Neuronal stem cell (in vitro differentiated cells): ENCODE measurements around the gene PRSS56. TPM values are rescaled to one million over a fixed set of nuclear protein-coding genes. Genes with fewer than 3 reads are reported as not detected.
A peak's percentile ranks its signal among the peaks of the same experiment; 100 is the strongest.

Experiments used
- DNase-seq: peaks from one replicate; pipeline ENCODE4 v3.0.0-alpha.2; 2013; ENCODE audit warnings: low spot score
- H2AFZ ChIP-seq: one replicate; pipeline ENCODE4 v1.6.1; 2013; ENCODE audit warnings: mild to moderate bottlenecking, low read length, inconsistent platforms
- H2AK5ac ChIP-seq: 2 replicates; pipeline ENCODE4 v1.6.1; 2013; ENCODE audit warnings: low read depth, mild to moderate bottlenecking, inconsistent platforms, low read length, moderate library complexity, mixed read lengths
- H2BK120ac ChIP-seq: 2 replicates; pipeline ENCODE4 v1.6.1; 2013; ENCODE audit warnings: low read depth, mild to moderate bottlenecking, inconsistent platforms, low read length, moderate library complexity, mixed read lengths
- H2BK12ac ChIP-seq: one replicate; pipeline ENCODE4 v1.6.1; 2013; ENCODE audit warnings: low read length, inconsistent platforms
- H2BK15ac ChIP-seq: 2 replicates; pipeline ENCODE4 v1.6.1; 2013; ENCODE audit warnings: mild to moderate bottlenecking, low read length, inconsistent platforms, mixed read lengths
- H2BK5ac ChIP-seq: one replicate; pipeline ENCODE4 v1.6.1; 2013; ENCODE audit warnings: inconsistent platforms, mild to moderate bottlenecking, low read length, moderate library complexity
- H3K14ac ChIP-seq: one replicate; pipeline ENCODE4 v1.6.1; 2013; ENCODE audit warnings: low read length, inconsistent platforms
- H3K18ac ChIP-seq: 2 replicates; pipeline ENCODE4 v1.6.1; 2013; ENCODE audit warnings: low read length, inconsistent platforms
- H3K23ac ChIP-seq: 2 replicates; pipeline ENCODE4 v1.6.1; 2013; ENCODE audit warnings: low read depth, mild to moderate bottlenecking, mixed read lengths, low read length, inconsistent platforms; ENCODE audit not compliant: poor library complexity
- H3K27ac ChIP-seq: replicated peaks from 3 replicates; pipeline ENCODE4 v1.5.1; 2013; ENCODE audit warnings: low read length, inconsistent platforms
- H3K27me3 ChIP-seq, 3 experiments: 2 replicates each; pipeline ENCODE4 v1.6.1; 2013; ENCODE audit warnings: low read length in 3 of 3, mild to moderate bottlenecking in 2 of 3, inconsistent platforms in 1 of 3, low read depth in 1 of 3, mixed read lengths in 1 of 3, moderate library complexity in 1 of 3; ENCODE audit not compliant: control insufficient read depth in 3 of 3, insufficient read depth in 3 of 3
- H3K36me3 ChIP-seq, 2 donors: replicated peaks in 1 of 2; 2 replicates each; pipeline ENCODE4 v1.6.1; 2013; ENCODE audit warnings: low read length in 2 of 2; ENCODE audit not compliant: control insufficient read depth in 2 of 2, insufficient read depth in 2 of 2
- H3K4ac ChIP-seq: 2 replicates; pipeline ENCODE4 v1.6.1; 2013; ENCODE audit warnings: inconsistent platforms, mild to moderate bottlenecking, low read length, moderate library complexity
- H3K4me1 ChIP-seq, 2 donors: 1 replicate in 1 of 2; 2 replicates in 1 of 2; pipeline ENCODE4 v1.6.1; 2013; ENCODE audit warnings: low read length in 2 of 2, low read depth in 1 of 2; ENCODE audit not compliant: control insufficient read depth in 2 of 2, insufficient read depth in 1 of 2
- H3K4me2 ChIP-seq: one replicate; pipeline ENCODE4 v1.6.1; 2013; ENCODE audit warnings: mild to moderate bottlenecking, low read length, inconsistent platforms; ENCODE audit not compliant: insufficient read depth, poor library complexity, severe bottlenecking
- H3K4me3 ChIP-seq, 2 donors: 2 replicates each; pipeline ENCODE4 v1.5.1; 2013; ENCODE audit warnings: low read length in 2 of 2, mild to moderate bottlenecking in 2 of 2, inconsistent platforms in 1 of 2, moderate library complexity in 1 of 2
- H3K79me1 ChIP-seq: one replicate; pipeline ENCODE4 v1.6.1; 2013; ENCODE audit warnings: low read depth, mild to moderate bottlenecking, inconsistent platforms, low read length, moderate library complexity
- H3K9ac ChIP-seq: one replicate; pipeline ENCODE4 v1.6.1; 2013; ENCODE audit warnings: mild to moderate bottlenecking, low read depth, low read length, inconsistent platforms; ENCODE audit not compliant: poor library complexity
- H3K9me3 ChIP-seq, 2 donors: replicated peaks in 1 of 2; 2 replicates each; pipeline versions ENCODE3 to v1.6.1; 2013; ENCODE audit warnings: low read length in 2 of 2, mild to moderate bottlenecking in 2 of 2, inconsistent platforms in 1 of 2, low read depth in 1 of 2, mixed read lengths in 1 of 2, moderate library complexity in 1 of 2; ENCODE audit not compliant: control insufficient read depth in 2 of 2, insufficient read depth in 1 of 2
- H4K8ac ChIP-seq: one replicate; pipeline ENCODE4 v1.6.1; 2013; ENCODE audit warnings: low read depth, mild to moderate bottlenecking, inconsistent platforms, low read length, moderate library complexity
- H4K91ac ChIP-seq: one replicate; pipeline ENCODE4 v1.6.1; 2013; ENCODE audit warnings: low read length, low read depth, mild to moderate bottlenecking, inconsistent platforms; ENCODE audit not compliant: poor library complexity
- WGBS, 2 donors: extraction: QIAGEN DNeasy Blood & Tissue Kit; methylation state at CpG; one replicate each; pipeline ENCODE4 v1.1.7; 2013; ENCODE audit warnings: missing lambda C conversion rate in 2 of 2, mixed read lengths in 1 of 2; ENCODE audit not compliant: insufficient read length in 2 of 2, insufficient replicate concordance in 1 of 2; ENCODE audit errors: extremely low coverage in 2 of 2; 5-methylcytosine and 5-hydroxymethylcytosine counted together
- polyA plus RNA-seq, 2 experiments: library from polyadenylated mRNA; stranded (reverse); fragments of 200-250 nt; gene quantifications; one replicate each; pipeline ENCODE4 v1.2.3, GENCODE V29; 2013

The PRSS56 gene
- not detected for polyA plus RNA-seq (2013, experiment 1 of 2)
- polyA plus RNA-seq (2013, experiment 2 of 2) = not detected

DNA sequence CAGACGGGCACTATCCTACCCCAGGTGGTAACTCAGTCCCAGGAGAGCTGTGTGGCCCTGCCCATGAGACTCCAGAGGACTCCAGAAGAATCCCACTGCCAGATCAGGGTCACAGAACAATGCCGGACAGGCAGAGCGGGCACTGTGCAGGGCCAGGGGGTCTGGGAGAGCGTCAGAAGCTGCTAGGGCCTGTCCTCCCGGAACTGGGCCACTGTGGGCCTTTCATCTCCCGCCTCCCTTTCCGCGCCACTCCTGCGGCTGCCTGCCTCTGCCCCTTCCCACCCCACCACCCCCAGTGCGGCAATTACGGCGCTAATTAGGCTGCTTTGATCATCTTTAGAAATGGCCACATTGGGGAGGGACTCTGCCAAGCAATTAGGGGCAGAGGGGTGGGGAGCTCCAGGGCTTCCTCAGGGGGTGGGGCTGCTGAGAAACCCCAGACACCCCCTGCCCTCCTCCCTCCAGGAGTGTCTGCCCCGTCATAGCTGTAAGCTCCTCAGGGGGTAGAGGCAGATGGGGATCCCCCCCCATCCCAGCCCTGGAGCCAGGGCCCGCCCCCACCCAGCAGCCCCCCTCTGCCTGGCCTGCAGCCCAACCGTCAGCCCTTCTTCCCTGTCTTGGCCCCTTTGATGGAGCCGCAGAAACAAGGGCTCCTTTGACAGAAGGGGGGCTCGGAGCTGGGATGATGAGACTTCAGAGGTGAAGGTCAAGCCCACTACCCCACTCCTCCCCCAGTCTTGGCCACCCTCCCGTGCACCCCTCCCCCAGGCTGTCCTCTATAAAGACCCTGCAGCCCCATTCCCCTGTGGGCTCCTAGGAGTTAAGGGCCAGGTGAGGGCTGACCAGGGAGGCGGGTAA lies at the start of gene PRSS56:
TSS of gene PRSS56 (plus strand) at position 808 of the 858 bp plus-strand sequence. CDS start 211 bp downstream, outside the sequence.
- Histone ChIP-seq H3K27ac (no peak within 1 kb of the TSS), H3K9ac (peak within 1 kb of the TSS; percentile 30), H3K36me3 (no peaks in the 10 kb centered on the region), H4K91ac (no peak within 1 kb of the TSS), H2BK12ac (no peak within 1 kb of the TSS), H2BK5ac (peak within 1 kb of the TSS; percentile 35), H3K27me3 (peaks cover 17 to 92% (median 33%) of the 10 kb centered on the region in 3 experiments), H3K14ac (peak within 1 kb of the TSS; percentile 27), H3K9me3 (no peaks in the 10 kb centered on the region), H3K4me3 (no peak within 1 kb of the TSS), H3K4me2 (no peak within 1 kb of the TSS), H2BK120ac (no peak within 1 kb of the TSS), H3K4ac (peak within 1 kb of the TSS; percentile 54), H3K79me1 (peaks cover 2% of the 10 kb centered on the region), H2AK5ac (peak within 1 kb of the TSS; percentile 82), H3K23ac (peak within 1 kb of the TSS; percentile 46), H2BK15ac (peak within 1 kb of the TSS; percentile 96), H2AFZ (no peak within 1 kb of the TSS), H3K18ac (peak within 1 kb of the TSS; percentile 85), H4K8ac (no peak within 1 kb of the TSS), H3K4me1 (peaks cover 6 to 7% of the 10 kb centered on the region in 2 donors)
- WGBS, 2 donors = no CpG with 5 or more reads among the region's 19 CpGs
- DNase-seq = no peak

DNA sequence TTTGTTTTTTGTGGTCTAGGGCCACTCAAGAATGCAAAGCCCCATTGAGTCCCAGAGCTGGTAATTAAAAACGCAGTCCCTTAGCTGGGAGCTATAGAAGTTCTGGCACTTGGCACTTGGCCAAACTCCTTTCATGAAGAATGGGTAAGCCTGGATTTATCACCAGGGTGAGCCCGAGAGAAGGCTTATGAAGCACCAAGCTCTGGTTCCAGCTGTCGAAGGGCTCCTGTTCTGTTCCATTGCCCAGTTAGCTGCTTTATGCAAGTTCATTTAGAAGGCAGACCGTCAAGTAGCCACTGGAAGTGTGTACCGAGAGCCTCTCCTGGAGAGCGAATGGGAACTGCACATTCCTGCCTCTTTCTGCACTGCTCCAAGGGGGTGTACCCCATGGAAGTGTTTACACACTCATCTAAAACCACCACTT lies 46.7 kb upstream of the PRSS56 start:
- Histone ChIP-seq H2BK12ac (no peak overlapping the region), H3K4ac (no peak overlapping the region), H2AFZ (no peak overlapping the region), H3K14ac (no peak overlapping the region), H3K9ac (no peak overlapping the region), H3K23ac (no peak overlapping the region), H3K18ac (no peak overlapping the region), H4K91ac (no peak overlapping the region), H3K27ac (no peak overlapping the region), H2BK120ac (no peak overlapping the region), H2BK15ac (no peak overlapping the region), H3K36me3 (no peaks in the 10 kb centered on the region), H2BK5ac (no peak overlapping the region), H3K4me3 (no peak overlapping the region), H3K4me2 (no peak overlapping the region), H3K9me3 (no peaks in the 10 kb centered on the region), H2AK5ac (no peak overlapping the region), H4K8ac (no peak overlapping the region), H3K4me1 (no peaks in the 10 kb centered on the region), H3K79me1 (no peaks in the 10 kb centered on the region), H3K27me3 (peaks cover 0 to 56% (median 0%) of the 10 kb centered on the region in 3 experiments)
- DNase-seq = no peak
- no CpG with 5 or more reads among the region's 6 CpGs for WGBS, 2 donors

DNA sequence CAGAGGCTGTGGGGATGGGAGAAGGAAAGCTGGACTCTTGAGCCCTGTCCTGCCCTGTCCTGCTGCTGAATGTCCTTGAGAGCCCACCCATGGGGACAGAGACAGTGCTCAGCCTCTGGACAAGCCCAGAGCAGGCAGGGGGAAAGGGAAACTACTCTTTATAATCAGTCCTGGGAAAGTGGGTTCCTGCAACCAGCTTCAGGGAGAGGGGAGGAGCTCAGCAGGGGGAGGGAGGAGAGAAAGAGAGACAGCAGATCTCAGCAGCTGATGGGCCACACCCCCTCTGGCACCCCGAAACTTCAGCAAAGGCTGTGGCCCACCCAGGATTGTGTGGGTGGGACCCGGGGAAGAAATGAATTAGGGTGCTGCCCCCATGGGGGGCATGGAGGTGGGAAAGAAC lies 44.1 kb upstream of the PRSS56 start:
- Histone ChIP-seq H3K4ac (no peak overlapping the region), H3K18ac (peak overlapping the region; percentile 39), H4K91ac (no peak overlapping the region), H2AFZ (no peak overlapping the region), H3K4me3 (no peak overlapping the region), H3K9ac (no peak overlapping the region), H3K27me3 (peaks cover 0 to 63% (median 0%) of the 10 kb centered on the region in 3 experiments), H3K4me2 (no peak overlapping the region), H3K9me3 (no peaks in the 10 kb centered on the region), H3K27ac (no peak overlapping the region), H3K36me3 (no peaks in the 10 kb centered on the region), H3K79me1 (peaks cover 1% of the 10 kb centered on the region), H2BK5ac (no peak overlapping the region), H2BK12ac (no peak overlapping the region), H2AK5ac (peak overlapping the region; percentile 23), H3K14ac (no peak overlapping the region), H3K23ac (no peak overlapping the region), H2BK120ac (no peak overlapping the region), H4K8ac (no peak overlapping the region), H3K4me1 (no peaks in the 10 kb centered on the region), H2BK15ac (no peak overlapping the region)
- DNase-seq = no peak
- no CpG with 5 or more reads among the region's 2 CpGs for WGBS, 2 donors

DNA sequence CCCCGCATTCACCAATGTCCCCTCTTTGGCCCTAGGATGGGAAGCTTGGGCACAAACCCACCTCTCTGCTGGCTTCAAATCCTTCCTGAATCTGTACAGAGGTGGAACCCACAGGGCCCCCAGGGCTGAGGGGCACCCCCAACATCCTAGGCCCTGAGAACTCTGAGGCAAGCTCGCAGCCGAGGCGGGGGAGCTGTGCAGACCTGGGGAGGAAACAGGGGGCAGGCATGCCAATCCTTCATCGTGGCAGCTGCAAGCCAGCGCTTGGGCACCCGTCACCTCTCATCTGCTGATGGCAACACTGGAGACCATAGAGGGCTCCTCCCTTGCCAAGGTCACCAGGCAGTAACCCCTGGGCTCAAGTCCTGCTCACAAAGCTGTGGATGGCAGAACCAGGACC lies 43.4 kb upstream of the PRSS56 start:
- no peak overlapping the region for H2BK12ac ChIP-seq
- H3K4me1 ChIP-seq = no peaks in the 10 kb centered on the region
- H3K79me1 ChIP-seq = peaks cover 1% of the 10 kb centered on the region
- H3K27me3 ChIP-seq = peaks cover 0 to 65% (median 0%) of the 10 kb centered on the region in 3 experiments
- peak overlapping the region; percentile 65 for H3K18ac ChIP-seq
- no peaks in the 10 kb centered on the region for H3K36me3 ChIP-seq
- no peaks in the 10 kb centered on the region for H3K9me3 ChIP-seq
- no peak overlapping the region for H2BK5ac ChIP-seq
- no peak overlapping the region for H3K4me2 ChIP-seq
- H4K91ac ChIP-seq = no peak overlapping the region
- H2AK5ac ChIP-seq = peak overlapping the region; percentile 76
- H4K8ac ChIP-seq = no peak overlapping the region
- WGBS, 2 donors = no CpG with 5 or more reads among the region's 7 CpGs
- H3K4me3 ChIP-seq = no peak overlapping the region
- no peak overlapping the region for H3K9ac ChIP-seq
- no peak overlapping the region for H2AFZ ChIP-seq
- no peak overlapping the region for H3K14ac ChIP-seq
- no peak overlapping the region for H3K4ac ChIP-seq
- H2BK15ac ChIP-seq = no peak overlapping the region
- no peak for DNase-seq
- H2BK120ac ChIP-seq = no peak overlapping the region
- H3K27ac ChIP-seq = no peak overlapping the region
- no peak overlapping the region for H3K23ac ChIP-seq
